ENCODE measurements around the gene STX17.

Gene STX17

DNA sequence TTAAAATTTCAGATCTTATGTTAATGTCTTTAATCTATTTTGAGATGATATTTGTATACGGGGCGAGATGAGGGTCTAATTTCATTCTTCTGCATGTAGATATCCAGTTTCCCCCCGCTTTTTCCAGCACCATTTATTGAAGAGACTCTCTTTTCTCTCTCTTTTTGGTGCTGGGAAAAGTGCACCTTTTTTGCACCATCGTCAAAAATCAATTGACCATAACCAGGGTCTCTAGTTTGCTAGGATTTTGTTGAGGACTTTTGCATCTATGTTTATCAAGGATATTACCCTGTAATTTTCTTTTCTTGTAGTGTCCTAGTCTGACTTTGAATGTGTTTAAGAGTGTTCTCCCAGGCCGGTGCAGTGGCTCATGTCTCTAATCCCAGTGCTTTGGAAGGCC, 93.3 kb downstream of the STX17 start:
- no peak for DNase-seq (ENCODE audit: low read depth)
- H3K4me3 ChIP-seq (replicated peaks; ENCODE audit: low read depth, low read length): no peak overlapping the region
- TF ChIP-seq, protein P1, sequence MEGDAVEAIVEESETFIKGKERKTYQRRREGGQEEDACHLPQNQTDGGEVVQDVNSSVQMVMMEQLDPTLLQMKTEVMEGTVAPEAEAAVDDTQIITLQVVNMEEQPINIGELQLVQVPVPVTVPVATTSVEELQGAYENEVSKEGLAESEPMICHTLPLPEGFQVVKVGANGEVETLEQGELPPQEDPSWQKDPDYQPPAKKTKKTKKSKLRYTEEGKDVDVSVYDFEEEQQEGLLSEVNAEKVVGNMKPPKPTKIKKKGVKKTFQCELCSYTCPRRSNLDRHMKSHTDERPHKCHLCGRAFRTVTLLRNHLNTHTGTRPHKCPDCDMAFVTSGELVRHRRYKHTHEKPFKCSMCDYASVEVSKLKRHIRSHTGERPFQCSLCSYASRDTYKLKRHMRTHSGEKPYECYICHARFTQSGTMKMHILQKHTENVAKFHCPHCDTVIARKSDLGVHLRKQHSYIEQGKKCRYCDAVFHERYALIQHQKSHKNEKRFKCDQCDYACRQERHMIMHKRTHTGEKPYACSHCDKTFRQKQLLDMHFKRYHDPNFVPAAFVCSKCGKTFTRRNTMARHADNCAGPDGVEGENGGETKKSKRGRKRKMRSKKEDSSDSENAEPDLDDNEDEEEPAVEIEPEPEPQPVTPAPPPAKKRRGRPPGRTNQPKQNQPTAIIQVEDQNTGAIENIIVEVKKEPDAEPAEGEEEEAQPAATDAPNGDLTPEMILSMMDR (IDR thresholded peaks at IDR 0.05; ENCODE audit: low read length, missing control alignments): no peak

DNA sequence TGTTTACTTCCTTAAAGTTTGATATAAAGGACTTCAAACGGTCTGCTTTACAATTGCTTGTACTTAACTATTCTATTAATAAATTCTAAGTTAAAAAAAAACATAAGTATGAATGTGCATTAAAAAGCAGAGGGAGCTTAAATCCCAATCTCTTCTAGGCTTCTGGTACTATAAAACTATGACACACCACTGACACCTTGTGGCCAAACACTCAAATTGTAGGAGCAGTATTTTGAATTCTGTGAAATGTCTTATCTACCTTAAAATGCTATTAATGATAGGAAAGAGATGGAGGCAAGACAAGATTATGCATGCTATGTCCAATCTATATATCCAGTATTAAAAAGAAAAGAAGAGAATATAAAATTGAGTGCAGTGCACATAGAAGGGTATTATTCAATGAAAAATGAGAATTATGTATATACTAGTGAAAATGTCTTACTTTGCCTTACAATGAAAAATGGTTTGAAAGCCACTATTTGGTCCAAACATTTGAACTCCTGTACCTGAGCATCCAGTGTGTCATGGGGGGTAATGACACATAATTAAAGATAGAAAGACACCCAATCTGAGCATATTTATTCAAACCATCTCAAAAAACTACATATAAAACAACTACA, 104.7 kb downstream of the STX17 start:
- TF ChIP-seq, protein P1 (IDR thresholded peaks at IDR 0.05; ENCODE audit: low read length, missing control alignments): peak; percentile 65
- H3K4me3 ChIP-seq (replicated peaks; ENCODE audit: low read depth, low read length): no peak overlapping the region
- peak; percentile 76 for DNase-seq (ENCODE audit: low read depth)

DNA sequence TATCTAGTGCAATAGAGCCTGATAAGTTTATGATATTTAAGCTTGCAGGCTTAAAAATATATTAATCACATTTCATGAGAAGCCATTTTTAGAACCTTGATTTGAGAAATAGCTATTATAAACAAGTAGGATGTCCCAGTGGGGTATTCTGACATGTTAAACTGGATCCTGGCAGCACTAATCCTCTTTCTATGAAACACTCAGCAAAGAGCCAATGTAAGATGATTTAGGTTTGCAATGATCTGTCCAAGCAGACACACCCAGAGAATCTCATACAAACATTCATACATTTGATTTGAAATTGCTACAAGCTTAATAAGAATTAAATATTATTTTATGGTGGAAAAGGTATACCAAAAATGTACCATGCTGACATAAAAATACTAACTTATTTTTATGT, 105.8 kb downstream of the STX17 start:
- TF ChIP-seq, protein P1 (IDR thresholded peaks at IDR 0.05; ENCODE audit: low read length, missing control alignments): no peak
- no peak for DNase-seq (ENCODE audit: low read depth)
- no peak overlapping the region for H3K4me3 ChIP-seq (replicated peaks; ENCODE audit: low read depth, low read length)

DNA sequence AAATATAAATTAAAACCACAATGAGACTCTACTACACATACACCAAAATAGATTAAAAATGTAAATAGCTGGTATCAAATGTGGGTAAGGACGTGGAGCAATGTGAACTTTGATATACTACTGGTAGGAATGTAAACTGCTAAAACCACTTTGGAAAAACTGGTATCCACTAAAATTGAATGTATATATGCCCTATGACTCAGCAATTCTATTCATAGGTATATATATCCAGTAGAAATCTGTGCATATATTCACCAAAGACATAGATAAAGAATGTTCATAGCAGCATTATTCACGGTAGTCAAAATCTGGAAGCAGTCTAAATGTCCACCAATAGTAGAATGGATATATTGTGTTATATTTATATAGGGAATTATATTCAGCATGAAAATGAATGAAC, 107.1 kb downstream of the STX17 start:
- no peak overlapping the region for H3K4me3 ChIP-seq (replicated peaks; ENCODE audit: low read depth, low read length)
- TF ChIP-seq, protein P1 (IDR thresholded peaks at IDR 0.05; ENCODE audit: low read length, missing control alignments): no peak
- no peak for DNase-seq (ENCODE audit: low read depth)

DNA sequence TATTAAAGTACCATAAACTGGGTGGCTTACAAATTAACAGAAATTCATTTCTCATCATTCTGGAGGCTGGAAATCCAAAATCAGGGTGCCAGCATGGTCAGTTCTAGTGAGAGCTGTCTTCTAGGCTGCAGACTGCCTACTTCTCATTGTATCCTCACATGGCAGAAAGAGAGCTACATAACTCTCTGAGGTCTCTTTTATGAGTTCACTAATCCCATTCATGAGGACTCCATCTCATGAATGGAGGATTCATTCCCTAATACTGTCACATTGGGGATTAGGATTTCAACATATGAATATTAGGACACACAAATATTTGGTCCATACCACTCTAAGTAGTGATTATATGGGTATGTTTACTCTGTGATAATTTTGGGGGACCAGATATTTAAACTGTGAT, 108.4 kb downstream of the STX17 start:
- H3K4me3 ChIP-seq (replicated peaks; ENCODE audit: low read depth, low read length): no peak overlapping the region
- no peak for DNase-seq (ENCODE audit: low read depth)
- TF ChIP-seq, protein P1 (IDR thresholded peaks at IDR 0.05; ENCODE audit: low read length, missing control alignments): no peak

DNA sequence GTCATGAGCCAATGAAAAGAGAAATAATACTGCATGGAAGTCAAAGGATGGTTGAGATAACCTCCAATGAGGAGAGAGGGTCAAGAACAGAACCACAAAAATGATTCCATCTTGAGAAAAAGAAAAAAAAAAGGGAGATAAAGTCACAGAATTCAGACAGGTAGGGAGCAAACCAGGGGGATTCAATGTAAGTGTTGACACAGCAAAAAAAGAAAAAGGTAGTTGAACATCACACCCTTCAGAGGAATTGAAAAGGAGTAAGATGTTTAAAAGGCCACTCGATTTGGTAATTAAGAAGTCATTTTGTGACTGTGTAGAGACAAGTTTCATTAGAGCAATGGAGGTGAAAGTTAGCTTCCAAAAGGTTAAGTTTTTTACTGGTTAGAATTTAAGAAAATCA, 113.1 kb downstream of the STX17 start:
- DNase-seq (ENCODE audit: low read depth): no peak
- no peak overlapping the region for H3K4me3 ChIP-seq (replicated peaks; ENCODE audit: low read depth, low read length)
- TF ChIP-seq, protein P1 (IDR thresholded peaks at IDR 0.05; ENCODE audit: low read length, missing control alignments): no peak
